Measurements from ENCODE around the gene PRKCG. TPM values are rescaled to one million over a fixed set of nuclear protein-coding genes. Genes with fewer than 3 reads are reported as not detected.

PRKCG gene
- total and polyA plus RNA-seq, 2 of the 8 experiments (the other 6 are each of a cell fraction or from before 2014, with no cell fraction given) = 6.1 to 10.6 TPM

DNA sequence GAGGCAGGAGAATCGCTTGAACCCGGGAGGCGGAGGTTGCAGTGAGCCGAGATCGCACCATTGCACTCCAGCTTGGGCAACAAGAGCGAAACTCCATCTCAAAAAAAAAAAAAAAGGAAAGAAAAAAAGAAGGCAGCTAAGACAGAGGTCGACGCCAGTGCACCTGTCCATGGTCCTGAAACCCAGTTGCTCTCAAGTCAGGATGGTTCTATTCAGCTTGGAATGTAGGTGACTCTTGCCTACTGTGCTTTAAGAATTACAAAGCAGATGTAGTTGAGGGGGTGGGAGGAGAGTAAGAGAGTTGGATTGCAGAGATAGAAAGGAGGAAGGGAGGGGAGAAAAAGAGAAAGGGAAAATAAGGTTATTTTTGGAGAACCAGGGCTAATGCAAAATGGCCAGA is 45.7 kb downstream of the PRKCG start:
- ChIA-PET CTCF (ENCODE audit: partially characterized antibody) (interaction anchor here (0.7 to 4.2 kb wide), 9 partner anchors 10 to 135 kb away, joined by 3 to 34 read pairs (median 5); no protein-coding TSS in a partner anchor), POLR2A (ENCODE audit: partially characterized antibody) (interaction anchor here (0.6 to 2.5 kb wide), 7 partner anchors 9 to 59 kb away, joined by 3 to 9 read pairs (median 4); partner anchors contain the start of gene MYADM)
- no peak overlapping the region for H2AFZ ChIP-seq (ENCODE audit: low read length)
- H4K8ac ChIP-seq (ENCODE audit: extremely low read depth, insufficient read depth, low read length) = no peak overlapping the region
- no peak overlapping the region for H2BK15ac ChIP-seq (ENCODE audit: low read length)
- FAIRE-seq = peak; percentile 60
- no peak overlapping the region for H3K14ac ChIP-seq (ENCODE audit: insufficient read length)
- no peak overlapping the region for H2BK120ac ChIP-seq (replicated peaks; ENCODE audit: low read depth, low read length)
- H2BK20ac ChIP-seq (ENCODE audit: low read length) = no peak overlapping the region
- H3K4ac ChIP-seq (replicated peaks; ENCODE audit: insufficient read length, low read depth, low read length) = no peak overlapping the region
- no peaks in the 10 kb centered on the region for H3K9me3 ChIP-seq (ENCODE audit: insufficient read depth in 2 of 2, low read depth in 1 of 2, low read length in 1 of 2)
- WGBS, 2 experiments (ENCODE audit: extremely low coverage in 1 of 2, insufficient coverage in 1 of 2, insufficient read length in 1 of 2, insufficient replicate concordance in 2 of 2, low coverage in 1 of 2, low lambda C conversion rate in 2 of 2, missing lambda C conversion rate in 1 of 2) = no CpG with 5 or more reads among the region's 8 CpGs
- H3K23me2 ChIP-seq (ENCODE audit: low read depth, low read length) = no peaks in the 10 kb centered on the region; the same call in 1 of the 2 replicates
- H2AK5ac ChIP-seq (ENCODE audit: low read depth, low read length) = no peak overlapping the region
- no peak overlapping the region for H2BK5ac ChIP-seq (ENCODE audit: low read depth, low read length)
- TF ChIP-seq CREB1 (IDR thresholded peaks at IDR 0.05) (peak; percentile 74), TEAD4 (IDR thresholded peaks at IDR 0.05; ENCODE audit: low read depth, low read length) (peak; percentile 92), SIN3A (conservative IDR thresholded peaks at IDR 0.05 in 1 of 2, IDR thresholded peaks at IDR 0.05 in 1 of 2; ENCODE audit: low read depth in 1 of 2, low read length in 2 of 2) (peak; percentile 90 to 94), EGR1 (IDR thresholded peaks at IDR 0.05; ENCODE audit: borderline replicate concordance, low read depth, low read length) (peak; percentile 54; the same call in 1 of the 2 replicates), EP300 (IDR thresholded peaks at IDR 0.05; ENCODE audit: borderline replicate concordance in 1 of 2, low read depth in 2 of 2, low read length in 2 of 2) (peak in 1 of 2 experiments; percentile 59; a peak in 1 of 3 replicates), RXRA (IDR thresholded peaks at IDR 0.05; ENCODE audit: insufficient read depth, low read depth, low read length) (no peak), RAD21 (IDR thresholded peaks at IDR 0.05 in 1 of 2, conservative IDR thresholded peaks at IDR 0.05 in 1 of 2; ENCODE audit: low read depth in 2 of 2, low read length in 2 of 2) (0 out of 4 replicates have a peak, but pooled peaks of 1 of the 2 experiments have one; percentile 8), SP1 (IDR thresholded peaks at IDR 0.05; ENCODE audit: low read depth, low read length) (peak; percentile 46; the same call in 1 of the 2 replicates), POLR2A (IDR thresholded peaks at IDR 0.05; ENCODE audit: control extremely low read depth in 1 of 2, low read depth in 2 of 2, low read length in 2 of 2) (no peak), TCF12 (IDR thresholded peaks at IDR 0.05; ENCODE audit: low read depth, low read length) (peak; percentile 64; the same call in 1 of the 2 replicates)
- TF ChIP-seq, protein P1, sequence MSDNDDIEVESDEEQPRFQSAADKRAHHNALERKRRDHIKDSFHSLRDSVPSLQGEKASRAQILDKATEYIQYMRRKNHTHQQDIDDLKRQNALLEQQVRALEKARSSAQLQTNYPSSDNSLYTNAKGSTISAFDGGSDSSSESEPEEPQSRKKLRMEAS (IDR thresholded peaks at IDR 0.05) = peak; percentile 40; the same call in 1 of the 2 replicates
- TF ChIP-seq, protein P2, sequence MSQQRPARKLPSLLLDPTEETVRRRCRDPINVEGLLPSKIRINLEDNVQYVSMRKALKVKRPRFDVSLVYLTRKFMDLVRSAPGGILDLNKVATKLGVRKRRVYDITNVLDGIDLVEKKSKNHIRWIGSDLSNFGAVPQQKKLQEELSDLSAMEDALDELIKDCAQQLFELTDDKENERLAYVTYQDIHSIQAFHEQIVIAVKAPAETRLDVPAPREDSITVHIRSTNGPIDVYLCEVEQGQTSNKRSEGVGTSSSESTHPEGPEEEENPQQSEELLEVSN (IDR thresholded peaks at IDR 0.05) = no peak
- H3K4me3 ChIP-seq (ENCODE audit: extremely low read depth in 1 of 4, insufficient read depth in 2 of 4, low read depth in 3 of 4, low read length in 4 of 4) = no peak overlapping the region
- H3K27ac ChIP-seq (ENCODE audit: low read depth, low read length) = no peak overlapping the region
- DNase-seq (ENCODE audit: low read depth in 1 of 2, low spot score in 2 of 2) = peak; percentile 79 to 88
- peaks cover 0 to 2% (median 0%) of the 10 kb centered on the region in 4 experiments; a peak in 2 of 7 replicates for H3K4me1 ChIP-seq (replicated peaks in 1 of 4; ENCODE audit: control insufficient read depth in 3 of 4, insufficient read depth in 4 of 4, low read length in 3 of 4)
- peaks cover 2 to 29% (median 7%) of the 10 kb centered on the region in 4 experiments; a peak in 5 of 8 replicates for H3K36me3 ChIP-seq (ENCODE audit: control insufficient read depth in 2 of 4, insufficient read depth in 4 of 4, low read length in 3 of 4)
- H4K20me1 ChIP-seq (replicated peaks in 1 of 2; ENCODE audit: control insufficient read depth in 1 of 2, insufficient read depth in 2 of 2, low read length in 2 of 2) = peaks cover 0 to 2% of the 10 kb centered on the region in 2 experiments
- no peaks in the 10 kb centered on the region for H3K79me1 ChIP-seq (ENCODE audit: low read depth, low read length)
- H3K9ac ChIP-seq (replicated peaks in 1 of 4; ENCODE audit: extremely low read depth in 1 of 4, low read depth in 3 of 4, low read length in 3 of 4) = no peak overlapping the region
- no peak overlapping the region; a peak in 1 of 4 replicates for H3K4me2 ChIP-seq (ENCODE audit: insufficient read depth in 1 of 2, low read depth in 2 of 2, low read length in 2 of 2)
- no peak overlapping the region for H3K56ac ChIP-seq (replicated peaks; ENCODE audit: insufficient read length, low read depth, low read length)
- H3K27me3 ChIP-seq (replicated peaks in 1 of 4; ENCODE audit: control insufficient read depth in 3 of 4, extremely low read depth in 1 of 4, insufficient read depth in 3 of 4, low read length in 3 of 4) = no peaks in the 10 kb centered on the region
- no peaks in the 10 kb centered on the region for H3K79me2 ChIP-seq (ENCODE audit: control insufficient read depth in 1 of 2, insufficient read depth in 2 of 2, low read length in 2 of 2)
- no peak overlapping the region for H3K23ac ChIP-seq (ENCODE audit: insufficient read length)
- no peak overlapping the region for H3K18ac ChIP-seq (ENCODE audit: extremely low read depth, low read length)
- H2BK12ac ChIP-seq (ENCODE audit: low read depth, low read length) = no peak overlapping the region
- no peak overlapping the region for H4K91ac ChIP-seq (replicated peaks; ENCODE audit: insufficient read length, low read length)
- H4K5ac ChIP-seq (ENCODE audit: insufficient read length, low read depth, low read length) = no peak overlapping the region
